Fibroblast of lung (primary cell): Measurements from ENCODE around the gene KIF1B. TPM values are rescaled to one million over a fixed set of nuclear protein-coding genes. Genes with fewer than 3 reads are reported as not detected.

Experiments
- DNase-seq, 2 donors: peaks; one replicate each; pipeline versions ENCODE4 v3.0.0 to v3.0.0-alpha.2; 2010; ENCODE audit warnings: low read depth in 2 of 2
- H2AFZ ChIP-seq: 2 replicates; pipeline ENCODE4 v1.5.1; 2012; ENCODE audit warnings: low read length, control low read depth, inconsistent platforms
- H3K27ac ChIP-seq: 2 replicates; pipeline ENCODE4 v1.5.1; 2011; ENCODE audit warnings: low read length, control low read depth; ENCODE audit not compliant: insufficient read depth
- H3K27me3 ChIP-seq: 2 replicates; pipeline ENCODE4 v1.5.1; 2011; ENCODE audit warnings: mild to moderate bottlenecking, low read length; ENCODE audit not compliant: control insufficient read depth, insufficient read depth
- H3K36me3 ChIP-seq: 2 replicates; pipeline ENCODE4 v1.5.1; 2011; ENCODE audit warnings: low read length; ENCODE audit not compliant: control insufficient read depth, insufficient read depth
- H3K4me1 ChIP-seq: 2 replicates; pipeline ENCODE4 v1.5.1; 2011; ENCODE audit warnings: low read length; ENCODE audit not compliant: control insufficient read depth, insufficient read depth; ENCODE audit errors: extremely low read depth
- H3K4me2 ChIP-seq: 2 replicates; pipeline ENCODE4 v1.5.1; 2011; ENCODE audit warnings: low read length, control low read depth; ENCODE audit not compliant: insufficient read depth; ENCODE audit errors: extremely low read depth
- H3K4me3 ChIP-seq, 4 experiments: fragments of 200-600 bp in 1 of 4; sonication (generic) in 1 of 4; replicated peaks in 1 of 4; 2 replicates each; pipeline ENCODE4 v1.5.1; 2011 to 2016; ENCODE audit warnings: low read length in 4 of 4, low read depth in 3 of 4, mild to moderate bottlenecking in 3 of 4, control low read depth in 2 of 4, inconsistent platforms in 1 of 4, mixed read lengths in 1 of 4; ENCODE audit not compliant: insufficient read depth in 1 of 4; ENCODE audit errors: control extremely low read depth in 1 of 4
- H3K79me2 ChIP-seq: 2 replicates; pipeline ENCODE4 v1.5.1; 2012; ENCODE audit warnings: mild to moderate bottlenecking, low read length, inconsistent platforms; ENCODE audit not compliant: control insufficient read depth, insufficient read depth
- H3K9ac ChIP-seq: 2 replicates; pipeline ENCODE4 v1.5.1; 2011; ENCODE audit warnings: mild to moderate bottlenecking, low read length, control low read depth; ENCODE audit not compliant: insufficient read depth
- H3K9me3 ChIP-seq: 2 replicates; pipeline ENCODE4 v1.5.1; 2012; ENCODE audit warnings: low read depth, low read length; ENCODE audit not compliant: control insufficient read depth, insufficient read depth
- H4K20me1 ChIP-seq: 2 replicates; pipeline ENCODE4 v1.5.1; 2011; ENCODE audit warnings: low read length; ENCODE audit not compliant: control insufficient read depth, insufficient read depth; ENCODE audit errors: extremely low read depth
- EZH2 ChIP-seq: IDR thresholded peaks from 2 replicates; pipeline ENCODE4 v1.5.1; 2012; ENCODE audit warnings: low read length, control low read depth, mild to moderate bottlenecking; ENCODE audit errors: missing control alignments
- polyA plus RNA-seq, 2 donors: library from polyadenylated mRNA; depleted of rRNA in 1 of 2; stranded (reverse) in 1 of 2; unstranded in 1 of 2; fragments of >200 nt; gene quantifications; 2 replicates each; pipeline ENCODE4 v1.2.1, GENCODE V29; 2011 to 2012; ENCODE audit warnings: missing spikeins in 1 of 2
- total RNA-seq: library from RNA; depleted of rRNA; stranded (reverse); fragments of >200 nt; gene quantifications from 2 replicates; pipeline ENCODE4 v1.2.1, GENCODE V29; 2014
- TF ChIP-seq, protein P1 (sequence below), 2 donors: IDR thresholded peaks in 1 of 2; conservative IDR thresholded peaks in 1 of 2; 1 replicate in 1 of 2; 2 replicates in 1 of 2; pipeline ENCODE4 v1.5.1; 2011 to 2012; ENCODE audit warnings: low read length in 2 of 2, control low read depth in 1 of 2, inconsistent platforms in 1 of 2, low read depth in 1 of 2, mild to moderate bottlenecking in 1 of 2

Gene KIF1B
- total and polyA plus RNA-seq, 2 donors (not counting 1 experiment from before 2014, with no cell fraction given), result 23.6 to 34.3 TPM

GRCh38 chr1:10171105-10171767 is 39.1 kb upstream of the KIF1B start:
- H3K4me1 ChIP-seq, result no peaks in the 10 kb centered on the region
- TF ChIP-seq, protein P1, sequence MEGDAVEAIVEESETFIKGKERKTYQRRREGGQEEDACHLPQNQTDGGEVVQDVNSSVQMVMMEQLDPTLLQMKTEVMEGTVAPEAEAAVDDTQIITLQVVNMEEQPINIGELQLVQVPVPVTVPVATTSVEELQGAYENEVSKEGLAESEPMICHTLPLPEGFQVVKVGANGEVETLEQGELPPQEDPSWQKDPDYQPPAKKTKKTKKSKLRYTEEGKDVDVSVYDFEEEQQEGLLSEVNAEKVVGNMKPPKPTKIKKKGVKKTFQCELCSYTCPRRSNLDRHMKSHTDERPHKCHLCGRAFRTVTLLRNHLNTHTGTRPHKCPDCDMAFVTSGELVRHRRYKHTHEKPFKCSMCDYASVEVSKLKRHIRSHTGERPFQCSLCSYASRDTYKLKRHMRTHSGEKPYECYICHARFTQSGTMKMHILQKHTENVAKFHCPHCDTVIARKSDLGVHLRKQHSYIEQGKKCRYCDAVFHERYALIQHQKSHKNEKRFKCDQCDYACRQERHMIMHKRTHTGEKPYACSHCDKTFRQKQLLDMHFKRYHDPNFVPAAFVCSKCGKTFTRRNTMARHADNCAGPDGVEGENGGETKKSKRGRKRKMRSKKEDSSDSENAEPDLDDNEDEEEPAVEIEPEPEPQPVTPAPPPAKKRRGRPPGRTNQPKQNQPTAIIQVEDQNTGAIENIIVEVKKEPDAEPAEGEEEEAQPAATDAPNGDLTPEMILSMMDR (conservative IDR thresholded peaks at IDR 0.05 in 1 of 2, IDR thresholded peaks at IDR 0.05 in 1 of 2; ENCODE audit: low read depth in 1 of 2, low read length in 2 of 2), result no peak
- TF ChIP-seq EZH2, result no peak

GRCh38 chr1:10171995-10172669 is 38.2 kb upstream of the KIF1B start:
- no peak for TF ChIP-seq EZH2
- TF ChIP-seq, protein P1 (conservative IDR thresholded peaks at IDR 0.05 in 1 of 2, IDR thresholded peaks at IDR 0.05 in 1 of 2; ENCODE audit: low read depth in 1 of 2, low read length in 2 of 2), result no peak
- H3K4me1 ChIP-seq, result no peaks in the 10 kb centered on the region
- peaks cover 9% of the 10 kb centered on the region for H3K36me3 ChIP-seq
- peaks cover 2% of the 10 kb centered on the region for H4K20me1 ChIP-seq
- no peak overlapping the region for H3K27ac ChIP-seq
- DNase-seq, result no peak
- H3K4me2 ChIP-seq, result no peak overlapping the region
- no peak overlapping the region for H3K4me3 ChIP-seq
- H3K9me3 ChIP-seq, result no peaks in the 10 kb centered on the region
- H3K79me2 ChIP-seq, result no peaks in the 10 kb centered on the region
- H2AFZ ChIP-seq, result no peak overlapping the region
- H3K27me3 ChIP-seq, result no peaks in the 10 kb centered on the region
- H3K9ac ChIP-seq, result no peak overlapping the region

More at GRCh38 chr1:10171105-10171767, 39.1 kb upstream of the KIF1B start:
- H4K20me1 ChIP-seq, result peaks cover 2% of the 10 kb centered on the region
- H2AFZ ChIP-seq, result no peak overlapping the region
- H3K9ac ChIP-seq, result no peak overlapping the region
- no peaks in the 10 kb centered on the region for H3K27me3 ChIP-seq
- H3K79me2 ChIP-seq, result no peaks in the 10 kb centered on the region
- H3K4me3 ChIP-seq, result no peak overlapping the region
- no peak overlapping the region for H3K27ac ChIP-seq
- no peak overlapping the region for H3K4me2 ChIP-seq
- DNase-seq, result no peak
- H3K9me3 ChIP-seq, result no peaks in the 10 kb centered on the region
- peaks cover 9% of the 10 kb centered on the region for H3K36me3 ChIP-seq

GRCh38 chr1:10173582-10173981 is 36.8 kb upstream of the KIF1B start:
- no peak overlapping the region for H3K27ac ChIP-seq
- no peak overlapping the region for H2AFZ ChIP-seq
- no peaks in the 10 kb centered on the region for H3K9me3 ChIP-seq
- H3K36me3 ChIP-seq, result peaks cover 7% of the 10 kb centered on the region
- no peak overlapping the region for H3K4me3 ChIP-seq
- TF ChIP-seq, protein P1 (conservative IDR thresholded peaks at IDR 0.05 in 1 of 2, IDR thresholded peaks at IDR 0.05 in 1 of 2; ENCODE audit: low read depth in 1 of 2, low read length in 2 of 2), result no peak
- TF ChIP-seq EZH2, result no peak
- no peaks in the 10 kb centered on the region for H3K79me2 ChIP-seq
- H3K4me1 ChIP-seq, result no peaks in the 10 kb centered on the region
- no peak overlapping the region for H3K9ac ChIP-seq
- no peak for DNase-seq
- H3K27me3 ChIP-seq, result no peaks in the 10 kb centered on the region
- no peak overlapping the region for H3K4me2 ChIP-seq
- H4K20me1 ChIP-seq, result peaks cover 2% of the 10 kb centered on the region
